Cardiac fibroblast (primary cell): Measurements from ENCODE around the gene NOTCH2NLA.
"Not testable (repeated sequence)": the region's sequence is repeated elsewhere in the genome, so short reads cannot be mapped to it uniquely, and the experiment has no call there.

Source experiments
- DNase-seq, 2 donors: peaks; one replicate each; pipeline versions ENCODE4 v3.0.0 to v3.0.0-alpha.2; 2010; ENCODE audit warnings: low read depth in 2 of 2
- H3K4me3 ChIP-seq, 2 donors: replicated peaks in 1 of 2; 1 replicate in 1 of 2; 2 replicates in 1 of 2; pipeline ENCODE4 v1.5.1; 2011; ENCODE audit warnings: low read depth in 2 of 2, low read length in 2 of 2, mild to moderate bottlenecking in 2 of 2, moderate library complexity in 1 of 2

NOTCH2NLA gene

DNA sequence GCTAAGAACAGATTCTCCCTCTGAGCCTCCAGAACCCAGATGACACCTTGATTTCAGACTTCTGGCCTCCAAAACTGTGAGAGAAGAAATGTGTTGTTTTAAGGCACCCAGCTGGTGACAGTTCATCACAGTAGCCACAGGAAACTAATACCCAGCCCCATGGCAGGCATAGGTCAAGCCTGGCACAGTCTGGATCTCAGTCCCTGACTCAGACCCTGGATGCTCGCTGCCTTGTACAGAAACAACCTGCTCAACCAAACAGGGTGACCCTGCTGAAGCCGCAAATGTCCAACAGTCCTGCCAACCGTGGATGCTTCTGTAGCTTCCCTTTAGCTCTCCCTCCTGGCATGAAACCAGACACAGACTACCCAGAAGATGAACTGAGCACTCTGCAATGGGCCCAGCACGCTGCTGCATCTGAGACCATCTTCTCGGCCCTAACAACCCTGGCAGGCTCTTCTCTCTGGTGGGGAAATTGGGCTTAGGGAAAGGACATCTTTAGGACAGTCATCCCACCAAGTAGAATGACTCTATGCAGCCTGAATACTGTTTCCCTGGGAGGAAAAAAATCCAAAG, 7.3 kb upstream of the NOTCH2NLA start:
- not testable (repeated sequence) for DNase-seq, H3K4me3 ChIP-seq

DNA sequence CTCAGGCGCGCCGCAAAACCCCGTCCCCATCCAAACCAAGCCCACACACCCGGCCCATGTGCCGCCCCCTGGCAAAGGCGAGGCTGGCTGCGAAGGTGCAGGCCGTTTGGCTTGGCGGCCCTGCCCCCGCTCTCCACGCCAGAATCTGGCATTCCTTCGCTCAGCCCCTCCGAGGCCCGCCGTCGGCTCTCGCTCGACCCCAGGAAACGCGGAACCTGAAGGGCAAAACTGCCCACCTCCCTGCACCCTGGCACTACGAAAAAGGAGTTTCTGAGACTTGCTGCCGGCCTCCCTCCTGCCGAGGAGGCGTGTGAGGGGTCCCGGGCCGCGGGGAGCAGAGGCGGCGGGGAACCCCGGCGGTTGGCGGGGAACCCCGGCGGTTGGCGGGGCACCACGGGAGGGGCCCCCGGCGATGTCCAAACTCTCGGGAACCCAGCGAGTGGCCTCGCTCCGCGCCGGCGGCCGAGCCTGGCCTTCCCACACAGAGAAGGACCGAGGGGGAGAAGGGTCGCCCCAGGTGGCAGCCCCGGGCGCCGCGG, 608 bp downstream of the NOTCH2NLA start:
- H3K4me3 ChIP-seq = peak overlapping the region; percentile 54
- not testable (repeated sequence) for DNase-seq

DNA sequence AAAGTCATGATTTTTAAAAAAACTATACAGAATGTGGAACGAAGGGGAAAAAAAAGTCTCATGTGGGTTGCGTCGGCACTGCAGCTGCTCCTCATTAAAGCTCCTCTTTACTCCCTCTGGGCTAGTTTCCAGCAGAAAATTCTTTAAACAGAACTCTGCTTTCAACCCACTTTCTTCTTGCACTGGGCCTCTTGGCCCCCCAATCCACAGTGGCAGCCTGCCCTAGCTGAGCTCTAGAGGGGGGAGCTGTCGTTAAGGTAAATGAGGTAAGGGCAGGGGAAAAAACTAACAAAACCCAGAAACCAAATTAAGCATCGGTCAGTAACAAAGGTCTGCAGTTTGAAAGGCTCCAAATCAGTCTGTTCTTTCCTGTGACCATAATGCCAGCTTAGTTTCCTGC, 54.3 kb downstream of the NOTCH2NLA start:
- DNase-seq, H3K4me3 ChIP-seq: not testable (repeated sequence)

DNA sequence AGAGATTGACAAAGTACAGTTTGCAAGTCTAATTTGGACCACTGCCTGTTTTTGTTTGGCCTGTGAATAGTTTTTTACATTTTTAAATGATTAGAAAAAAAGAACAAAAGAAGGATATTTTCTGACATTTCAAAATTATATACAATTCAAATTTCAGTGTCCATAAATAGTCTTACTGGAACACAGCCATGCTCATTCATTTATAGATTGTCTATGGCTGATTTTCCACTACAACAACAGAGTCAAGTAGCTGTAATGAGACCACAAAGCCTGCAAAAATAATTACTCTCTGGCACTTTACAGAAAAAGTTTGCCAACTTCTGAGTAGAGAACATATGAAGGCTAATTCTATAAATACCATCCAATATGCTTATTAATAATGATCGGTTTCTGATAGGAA, 61.1 kb downstream of the NOTCH2NLA start:
- not testable (repeated sequence) for DNase-seq, H3K4me3 ChIP-seq

DNA sequence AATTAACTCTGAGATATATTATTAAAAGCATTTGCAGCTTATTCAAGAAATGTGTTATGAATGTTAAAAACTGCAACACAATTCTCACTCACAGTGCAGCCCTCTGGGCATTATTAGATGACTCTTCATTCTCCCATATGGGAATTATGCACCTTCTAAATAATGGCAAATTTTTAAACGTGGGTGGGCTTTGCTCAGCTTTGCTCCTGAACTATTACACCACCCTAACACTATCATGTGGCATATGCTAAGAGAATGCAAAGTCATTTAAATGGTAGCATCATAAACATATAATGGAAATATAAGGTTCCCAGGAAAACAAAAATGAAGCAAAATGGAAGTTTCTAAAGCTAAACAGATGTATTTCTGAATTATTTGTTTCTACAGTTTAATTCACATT, 61.5 kb downstream of the NOTCH2NLA start:
- H3K4me3 ChIP-seq, DNase-seq: not testable (repeated sequence)

DNA sequence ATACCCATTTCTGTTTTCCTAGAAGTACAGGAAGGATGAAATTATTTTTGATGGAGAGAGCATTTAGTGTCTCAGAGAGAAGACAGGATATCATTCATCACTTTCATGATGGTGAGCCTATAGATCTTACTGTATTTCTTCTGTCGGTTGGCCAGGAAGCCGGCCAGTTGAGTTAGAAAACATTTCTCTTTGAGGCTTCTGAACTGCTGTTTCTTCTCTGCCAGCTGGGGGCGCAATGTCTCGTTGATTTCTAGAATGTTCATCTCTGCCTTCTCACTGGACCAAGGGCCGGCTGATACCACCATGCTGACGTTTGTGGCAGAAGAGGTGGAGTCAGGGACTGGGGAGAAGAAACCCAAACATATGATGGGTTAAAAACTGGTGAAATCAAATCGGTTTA, 84.4 kb downstream of the NOTCH2NLA start, which contains the start of gene NBPF10:
Gene NBPF10, minus strand, starts transcription at position 340 of the 400 bp plus-strand sequence. Its CDS starts 35 bp downstream, at position 305.
- not testable (repeated sequence) for H3K4me3 ChIP-seq, DNase-seq
